Measurements from ENCODE around the gene SLAMF1. TPM values are rescaled to one million over a fixed set of nuclear protein-coding genes. Genes with fewer than 3 reads are reported as not detected.

SLAMF1 gene
- total RNA-seq: not detected in 2 replicates

GRCh38 chr1:160646711-160647328, at the start of gene SLAMF1:
TSS of gene SLAMF1 (minus strand) at chr1:160647044. CDS start at chr1:160646945, 99 bp downstream.

GRCh38 chr1:160579216-160579701, 67.6 kb downstream of the SLAMF1 start, which contains the start of gene CD84:
TSS of gene CD84 (minus strand) at chr1:160579496. CDS start at chr1:160579437, 59 bp downstream.

Other genes with a start within 250 kb of the SLAMF1 start
- gene VANGL2, start 246.5 kb downstream of the SLAMF1 start, total RNA-seq: 0.60 and 0.82 TPM in 2 replicates
- gene SLAMF6, start 123.8 kb downstream of the SLAMF1 start, total RNA-seq: not detected in 2 replicates
- gene CD84, start 67.5 kb downstream of the SLAMF1 start, total RNA-seq: not detected in 2 replicates
- gene CD48, start 64.8 kb upstream of the SLAMF1 start, total RNA-seq: not detected in 2 replicates
- not detected in 2 replicates for gene SLAMF7, start 92.2 kb upstream of the SLAMF1 start, total RNA-seq
- gene LY9, start 149.1 kb upstream of the SLAMF1 start, total RNA-seq: not detected in 2 replicates
- 0.70 and 4.0 TPM in 2 replicates for gene CD244, start 215.8 kb upstream of the SLAMF1 start, total RNA-seq
- 3.5 and 123 TPM in 2 replicates for gene ITLN1, start 238.1 kb upstream of the SLAMF1 start, total RNA-seq

Measured in pericardium fibroblast (primary cell).